ENCODE measurements around the gene CX3CL1. TPM values are rescaled to one million over a fixed set of nuclear protein-coding genes. Genes with fewer than 3 reads are reported as not detected.

Gene CX3CL1
- total RNA-seq, 2 experiments from 2014 or later, result not detected

- intact Hi-C loops (cut with micrococcal nuclease), result no loop called here
- DNase-seq, result no peak
- Mint-ChIP-seq H3K36me3 (no peaks in the 10 kb centered on the region), H3K4me1 (ENCODE audit: low read depth) (peaks cover 18% of the 10 kb centered on the region), H3K9me3 (no peaks in the 10 kb centered on the region), H3K27me3 (peaks cover 53% of the 10 kb centered on the region), H3K4me3 (no peak overlapping the region), H3K27ac (no peak overlapping the region)
- POLR2A ChIA-PET, result no interaction called here
- CTCF ChIA-PET, result no interaction called here
Measured at GRCh38 chr16:57345021-57345420, 27.3 kb upstream of the CX3CL1 start.

GRCh38 chr16:57345666-57346204 lies 26.6 kb upstream of the CX3CL1 start:
- Mint-ChIP-seq H3K4me1 (ENCODE audit: low read depth) (peaks cover 18% of the 10 kb centered on the region), H3K9me3 (no peaks in the 10 kb centered on the region), H3K36me3 (no peaks in the 10 kb centered on the region), H3K27me3 (peaks cover 54% of the 10 kb centered on the region), H3K27ac (no peak overlapping the region), H3K4me3 (no peak overlapping the region)
- ChIA-PET CTCF (interaction anchor here (0.8 kb wide), 1 partner anchor 116 kb away, joined by 3 read pairs; no protein-coding TSS in a partner anchor), POLR2A (no interaction called here)
- intact Hi-C loops (cut with micrococcal nuclease), result no loop called here
- DNase-seq, result no peak

GRCh38 chr16:57347858-57348257 lies 24.4 kb upstream of the CX3CL1 start:
- intact Hi-C loops (cut with micrococcal nuclease), result no loop called here
- Mint-ChIP-seq H3K4me3 (no peak overlapping the region), H3K27ac (no peak overlapping the region), H3K27me3 (peaks cover 47% of the 10 kb centered on the region), H3K4me1 (ENCODE audit: low read depth) (peaks cover 18% of the 10 kb centered on the region), H3K9me3 (no peaks in the 10 kb centered on the region), H3K36me3 (no peaks in the 10 kb centered on the region)
- POLR2A ChIA-PET, result interaction anchor here (0.6 kb wide), 1 partner anchor 102 kb away, joined by 3 read pairs; no protein-coding TSS in a partner anchor
- CTCF ChIA-PET, result no interaction called here
- DNase-seq, result no peak

GRCh38 chr16:57348327-57348726 lies 24.0 kb upstream of the CX3CL1 start:
- Mint-ChIP-seq H3K27me3 (peaks cover 44% of the 10 kb centered on the region), H3K9me3 (no peaks in the 10 kb centered on the region), H3K4me3 (no peak overlapping the region), H3K36me3 (no peaks in the 10 kb centered on the region), H3K27ac (no peak overlapping the region), H3K4me1 (ENCODE audit: low read depth) (peaks cover 18% of the 10 kb centered on the region)
- intact Hi-C loops (cut with micrococcal nuclease), result no loop called here
- no peak for DNase-seq
- ChIA-PET POLR2A (interaction anchor here (0.6 kb wide), 1 partner anchor 102 kb away, joined by 3 read pairs; no protein-coding TSS in a partner anchor), CTCF (no interaction called here)

- DNase-seq, result peak; percentile 31
- Mint-ChIP-seq H3K4me1 (ENCODE audit: low read depth) (peaks cover 18% of the 10 kb centered on the region), H3K36me3 (no peaks in the 10 kb centered on the region), H3K4me3 (no peak overlapping the region), H3K9me3 (no peaks in the 10 kb centered on the region), H3K27me3 (peaks cover 38% of the 10 kb centered on the region), H3K27ac (no peak overlapping the region)
- intact Hi-C loops (cut with micrococcal nuclease), result no loop called here
- CTCF ChIA-PET, result no interaction called here
- POLR2A ChIA-PET, result no interaction called here
Measured at GRCh38 chr16:57349212-57350031, 22.9 kb upstream of the CX3CL1 start.

- DNase-seq, result no peak
- POLR2A ChIA-PET, result no interaction called here
- H3K27ac Mint-ChIP-seq, result no peak overlapping the region
- H3K4me1 Mint-ChIP-seq (ENCODE audit: low read depth), result peaks cover 11% of the 10 kb centered on the region
- no peaks in the 10 kb centered on the region for H3K9me3 Mint-ChIP-seq
- CTCF ChIA-PET, result no interaction called here
- no peak overlapping the region for H3K4me3 Mint-ChIP-seq
- H3K27me3 Mint-ChIP-seq, result peaks cover 25% of the 10 kb centered on the region
- intact Hi-C loops (cut with micrococcal nuclease), result no loop called here
- no peaks in the 10 kb centered on the region for H3K36me3 Mint-ChIP-seq
Measured at GRCh38 chr16:57352636-57353047, 19.6 kb upstream of the CX3CL1 start.

GRCh38 chr16:57354311-57354710 lies 18.0 kb upstream of the CX3CL1 start:
- H3K27me3 Mint-ChIP-seq, result peaks cover 11% of the 10 kb centered on the region
- H3K36me3 Mint-ChIP-seq, result no peaks in the 10 kb centered on the region
- peaks cover 8% of the 10 kb centered on the region for H3K4me1 Mint-ChIP-seq (ENCODE audit: low read depth)
- no peak for DNase-seq
- intact Hi-C loops (cut with micrococcal nuclease), result no loop called here
- H3K4me3 Mint-ChIP-seq, result no peak overlapping the region
- no peak overlapping the region for H3K27ac Mint-ChIP-seq
- ChIA-PET POLR2A (no interaction called here), CTCF (no interaction called here)
- H3K9me3 Mint-ChIP-seq, result no peaks in the 10 kb centered on the region

GRCh38 chr16:57355898-57356414 lies 16.3 kb upstream of the CX3CL1 start:
- Mint-ChIP-seq H3K36me3 (no peaks in the 10 kb centered on the region), H3K27ac (no peak overlapping the region), H3K9me3 (no peaks in the 10 kb centered on the region), H3K27me3 (peaks cover 5% of the 10 kb centered on the region), H3K4me1 (ENCODE audit: low read depth) (peaks cover 3% of the 10 kb centered on the region), H3K4me3 (no peak overlapping the region)
- POLR2A ChIA-PET, result interaction anchor here (0.6 kb wide), 1 partner anchor 35 kb away, joined by 3 read pairs; no protein-coding TSS in a partner anchor
- intact Hi-C loops (cut with micrococcal nuclease), result no loop called here
- CTCF ChIA-PET, result no interaction called here
- no peak for DNase-seq

GRCh38 chr16:57356547-57356946 lies 15.7 kb upstream of the CX3CL1 start:
- ChIA-PET POLR2A (no interaction called here), CTCF (no interaction called here)
- Mint-ChIP-seq H3K27ac (no peak overlapping the region), H3K4me1 (ENCODE audit: low read depth) (peaks cover 3% of the 10 kb centered on the region), H3K27me3 (peaks cover 5% of the 10 kb centered on the region), H3K9me3 (no peaks in the 10 kb centered on the region), H3K4me3 (no peak overlapping the region), H3K36me3 (no peaks in the 10 kb centered on the region)
- intact Hi-C loops (cut with micrococcal nuclease), result no loop called here
- DNase-seq, result no peak

- peaks cover under 1% of the 10 kb centered on the region for H3K27me3 Mint-ChIP-seq
- CTCF ChIA-PET, result no interaction called here
- intact Hi-C loops (cut with micrococcal nuclease), result no loop called here
- H3K9me3 Mint-ChIP-seq, result no peaks in the 10 kb centered on the region
- DNase-seq, result no peak
- no peak overlapping the region for H3K27ac Mint-ChIP-seq
- H3K4me3 Mint-ChIP-seq, result no peak overlapping the region
- peaks cover 3% of the 10 kb centered on the region for H3K4me1 Mint-ChIP-seq (ENCODE audit: low read depth)
- POLR2A ChIA-PET, result no interaction called here
- no peaks in the 10 kb centered on the region for H3K36me3 Mint-ChIP-seq
Measured at GRCh38 chr16:57357330-57358085, 14.8 kb upstream of the CX3CL1 start.

GRCh38 chr16:57358086-57358420 lies 14.2 kb upstream of the CX3CL1 start:
- ChIA-PET CTCF (no interaction called here), POLR2A (no interaction called here)
- DNase-seq, result no peak
- no peaks in the 10 kb centered on the region for H3K27me3 Mint-ChIP-seq
- intact Hi-C loops (cut with micrococcal nuclease), result no loop called here
- H3K27ac Mint-ChIP-seq, result no peak overlapping the region
- H3K36me3 Mint-ChIP-seq, result no peaks in the 10 kb centered on the region
- H3K4me1 Mint-ChIP-seq (ENCODE audit: low read depth), result peaks cover 3% of the 10 kb centered on the region
- no peak overlapping the region for H3K4me3 Mint-ChIP-seq
- no peaks in the 10 kb centered on the region for H3K9me3 Mint-ChIP-seq

GRCh38 chr16:57358527-57359095 lies 13.7 kb upstream of the CX3CL1 start, which contains the start of gene CCL22:
CCL22 (plus strand) TSS chr16:57358783; CDS start chr16:57358817, 34 bp downstream.
- H3K27me3 Mint-ChIP-seq, result no peaks in the 10 kb centered on the region
- ChIA-PET CTCF (interaction anchor here (0.8 kb wide), 1 partner anchor 10 kb away, joined by 3 read pairs; no protein-coding TSS in a partner anchor), POLR2A (no interaction called here)
- no peaks in the 10 kb centered on the region for H3K9me3 Mint-ChIP-seq
- intact Hi-C loops (cut with micrococcal nuclease), result no loop called here
- no peak within 1 kb of the TSS for H3K27ac Mint-ChIP-seq
- DNase-seq, result peak; percentile 38
- H3K4me3 Mint-ChIP-seq, result no peak within 1 kb of the TSS
- H3K36me3 Mint-ChIP-seq, result no peaks in the 10 kb centered on the region
- H3K4me1 Mint-ChIP-seq (ENCODE audit: low read depth), result peaks cover 3% of the 10 kb centered on the region

Measured in activated CD4-positive, alpha-beta memory T cell treated with anti-CD3 and anti-CD28 coated beads for 36 hours (primary cell).